Measurements from ENCODE around the gene MC2R.
"Not testable (repeated sequence)": the region's sequence is repeated elsewhere in the genome, so short reads cannot be mapped to it uniquely, and the experiment has no call there.

MC2R gene

GRCh38 chr18:13893418-13893760 is 21.9 kb downstream of the MC2R start:
- DNase-seq (ENCODE audit: low spot score): no peak

DNA sequence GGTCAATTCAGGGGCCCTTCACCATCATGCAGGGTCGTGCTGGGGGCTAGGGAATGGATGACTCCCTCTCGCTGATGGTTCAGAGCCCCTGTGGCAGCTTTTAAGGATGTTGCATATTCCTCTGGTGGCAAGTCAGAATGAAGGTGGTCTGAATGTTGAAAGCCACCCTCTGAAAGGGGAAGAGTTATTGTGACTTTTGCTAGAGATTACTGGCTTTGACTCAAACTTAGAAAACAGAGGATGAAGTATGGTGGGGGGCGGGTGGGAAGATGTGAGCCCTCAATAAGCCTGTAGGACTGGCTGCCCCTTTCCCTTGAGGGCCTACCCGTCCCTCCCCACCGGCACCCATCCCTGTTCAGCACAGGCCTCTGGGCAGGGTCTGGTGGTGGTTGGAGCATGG is 23.2 kb downstream of the MC2R start:
- DNase-seq (ENCODE audit: low spot score): no peak

DNA sequence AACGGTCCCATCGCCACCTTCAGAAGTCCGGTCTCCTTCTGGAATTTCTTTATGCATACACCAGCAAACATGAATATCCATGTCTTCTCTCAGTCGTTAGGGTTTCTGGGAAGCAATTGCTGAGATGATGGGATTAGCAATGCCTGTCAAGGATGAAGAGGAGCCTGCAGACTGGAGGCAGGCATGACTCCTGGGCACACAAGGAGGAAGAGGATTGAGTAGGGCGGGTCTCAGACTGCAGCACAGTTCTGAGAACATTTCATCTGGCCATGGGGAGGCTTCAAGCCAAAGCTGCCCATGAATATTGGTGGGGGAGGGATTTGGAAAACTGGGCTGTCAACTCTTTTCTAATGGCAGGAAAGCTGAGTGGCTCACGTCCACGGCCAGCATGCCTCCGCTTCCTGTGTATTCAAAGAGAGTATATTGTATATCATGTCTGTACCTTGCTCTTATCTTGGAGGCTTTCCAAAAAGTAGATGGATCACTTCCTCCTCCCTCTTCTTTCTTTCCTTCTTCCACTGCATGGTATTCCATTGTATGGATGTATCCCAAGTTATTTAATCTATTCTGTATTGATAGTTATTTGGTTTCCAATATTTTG is 24.5 kb downstream of the MC2R start:
- DNase-seq (ENCODE audit: low spot score): no peak

GRCh38 chr18:13889671-13890070 is 25.7 kb downstream of the MC2R start:
- DNase-seq (ENCODE audit: low spot score): no peak

DNA sequence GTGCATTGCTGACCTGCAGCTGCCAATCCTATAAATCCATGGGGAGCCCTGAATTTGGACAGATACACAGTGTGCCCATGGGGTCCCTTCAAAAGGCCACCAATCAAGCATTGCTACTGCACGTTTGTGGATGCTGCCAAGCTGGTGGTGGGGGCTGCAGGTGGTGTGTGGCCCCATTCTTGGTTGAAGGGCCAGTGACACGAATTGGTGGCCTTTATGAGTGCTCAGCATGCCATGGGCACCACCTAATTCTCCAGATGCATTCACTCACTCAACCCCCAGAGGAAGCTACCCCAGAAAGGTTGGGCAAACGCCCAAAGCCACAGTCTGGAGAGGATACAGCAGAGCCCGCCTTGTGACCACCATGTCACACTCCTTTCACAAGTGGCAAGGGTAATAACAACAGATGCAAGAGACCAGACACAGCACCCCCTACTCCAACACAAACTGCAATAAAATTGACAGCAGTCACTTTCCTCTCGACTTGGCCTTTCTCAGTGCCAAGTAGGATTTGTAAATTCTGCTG is 27.1 kb downstream of the MC2R start:
- DNase-seq (ENCODE audit: low spot score): no peak

DNA sequence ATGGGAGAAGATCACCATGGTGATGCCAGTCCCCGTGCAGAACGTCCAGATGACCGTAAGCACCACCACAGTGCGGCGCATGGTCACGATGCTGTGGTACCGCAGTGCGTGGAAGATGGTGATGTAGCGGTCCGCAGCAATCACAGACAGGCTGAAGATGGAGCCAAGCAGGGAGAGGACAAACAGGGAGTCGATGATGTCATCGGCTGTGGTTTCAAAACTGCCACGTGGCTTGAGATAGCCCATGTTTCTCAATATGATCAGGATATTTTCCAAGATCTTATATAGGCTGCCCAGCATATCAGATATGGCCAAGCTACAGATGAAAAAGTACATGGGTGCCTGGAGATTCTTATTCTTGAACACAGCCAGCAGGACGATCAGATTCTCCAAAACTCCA is 30.3 kb downstream of the MC2R start:
- no peak for DNase-seq (ENCODE audit: low spot score)

- DNase-seq (ENCODE audit: low spot score): no peak
These were observed 35.4 kb downstream of the MC2R start for GRCh38 chr18:13879937-13880336.

DNA sequence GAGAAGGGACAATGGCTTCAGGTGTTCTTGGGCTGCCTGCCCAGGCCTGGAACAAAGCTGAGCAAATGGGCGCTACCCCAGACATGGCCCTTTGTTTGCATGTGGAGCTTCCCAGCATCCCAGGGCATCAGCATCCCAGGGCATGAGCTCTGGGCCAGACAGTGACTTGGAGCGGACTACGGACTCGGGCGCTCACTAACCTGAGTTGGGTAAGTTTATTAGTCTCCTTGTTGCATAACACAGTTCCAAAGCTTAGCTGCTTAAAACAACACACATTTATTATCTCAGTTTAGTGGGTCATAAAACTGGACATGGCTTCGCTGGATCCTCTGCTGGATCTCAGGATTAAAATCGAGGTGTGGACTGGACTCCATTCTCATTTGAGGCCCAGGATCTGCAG is 35.8 kb downstream of the MC2R start:
- DNase-seq (ENCODE audit: low spot score): no peak

- DNase-seq (ENCODE audit: low spot score): no peak
These were observed 36.5 kb downstream of the MC2R start for GRCh38 chr18:13878857-13879256.

- no peak for DNase-seq (ENCODE audit: low spot score)
These were observed 38.2 kb downstream of the MC2R start for GRCh38 chr18:13877157-13877556.

- no peak for DNase-seq (ENCODE audit: low spot score)
These were observed 40.8 kb downstream of the MC2R start for GRCh38 chr18:13874558-13874957.

DNA sequence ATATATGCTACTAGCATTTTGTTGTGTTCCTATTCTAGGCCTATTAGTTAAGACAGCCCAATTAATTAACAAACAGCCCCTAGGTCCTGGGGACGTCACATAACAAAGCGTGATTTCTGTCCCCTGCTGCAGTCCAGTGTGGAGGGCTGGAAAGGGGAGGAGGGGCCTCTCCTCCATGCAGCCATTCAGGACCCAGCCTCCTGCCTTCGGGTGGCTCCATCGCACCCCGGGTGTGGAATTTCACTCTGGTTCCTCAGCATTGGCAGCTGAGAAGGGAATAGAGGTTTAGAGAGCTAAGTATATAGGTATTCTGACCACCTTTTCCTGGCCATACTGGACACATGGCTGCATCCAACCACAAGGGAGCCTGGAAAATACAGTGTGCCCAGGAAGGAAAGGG is 42.4 kb downstream of the MC2R start:
- DNase-seq (ENCODE audit: low spot score): no peak

GRCh38 chr18:13872373-13872772 is 43.0 kb downstream of the MC2R start:
- no peak for DNase-seq (ENCODE audit: low spot score)

DNA sequence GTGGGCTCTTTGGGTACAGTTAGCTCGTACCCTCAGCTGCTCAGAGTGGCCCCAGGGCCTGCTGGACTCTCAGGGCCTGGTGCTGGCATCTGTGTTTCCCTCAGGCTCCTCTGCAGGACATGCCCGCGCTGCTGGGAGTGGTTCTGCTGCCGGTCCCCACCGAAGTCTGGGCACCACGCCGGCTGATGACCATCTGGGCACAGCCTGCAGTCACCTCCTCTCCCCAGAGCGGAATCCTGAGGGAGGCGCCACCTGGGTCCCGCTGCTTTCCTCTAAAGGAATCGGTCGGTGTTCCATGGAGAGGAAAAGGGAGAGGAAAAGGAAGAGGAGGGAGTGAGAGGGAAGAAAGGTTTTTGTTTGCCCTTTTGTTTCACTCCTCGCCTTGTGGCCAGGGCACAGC is 43.6 kb downstream of the MC2R start:
- DNase-seq (ENCODE audit: low spot score): no peak

DNA sequence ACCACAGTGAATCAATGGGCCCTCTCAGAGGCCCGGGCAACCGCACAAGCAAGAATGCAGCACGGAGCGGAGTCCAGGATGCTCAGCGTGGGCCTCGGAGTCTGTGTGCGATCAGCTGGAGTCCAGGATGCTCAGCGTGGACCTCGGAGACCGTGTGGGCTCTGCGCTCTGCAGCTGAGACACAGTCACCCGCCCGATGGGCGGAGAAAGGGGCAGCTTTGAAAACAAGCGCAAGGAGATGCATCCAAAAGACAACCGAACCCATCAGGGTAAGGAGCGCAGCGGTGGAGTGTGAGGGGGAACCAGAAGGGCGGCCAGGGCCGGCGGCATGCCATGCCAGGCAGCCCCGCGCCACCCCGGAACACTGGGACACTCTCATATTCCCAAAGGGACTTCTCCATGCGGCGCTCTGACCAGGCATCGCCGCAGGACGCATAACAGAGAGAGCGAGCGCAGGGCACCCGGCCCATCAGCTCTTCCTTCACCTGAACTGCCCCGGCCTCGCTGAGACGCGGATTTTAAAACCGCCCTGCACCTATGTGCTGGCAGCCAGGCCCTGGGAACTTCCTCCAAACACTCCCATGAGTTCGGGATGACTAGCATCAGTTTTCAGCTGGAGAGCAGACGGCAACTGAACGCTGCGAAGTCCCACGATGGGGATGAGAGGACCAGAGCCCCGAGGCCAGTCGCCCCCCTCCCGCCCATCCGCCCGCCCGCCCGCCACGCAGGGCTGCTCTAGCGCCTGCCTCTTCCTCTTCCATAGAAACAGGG is 46.6 kb downstream of the MC2R start:
- no peak for DNase-seq (ENCODE audit: low spot score)

DNA sequence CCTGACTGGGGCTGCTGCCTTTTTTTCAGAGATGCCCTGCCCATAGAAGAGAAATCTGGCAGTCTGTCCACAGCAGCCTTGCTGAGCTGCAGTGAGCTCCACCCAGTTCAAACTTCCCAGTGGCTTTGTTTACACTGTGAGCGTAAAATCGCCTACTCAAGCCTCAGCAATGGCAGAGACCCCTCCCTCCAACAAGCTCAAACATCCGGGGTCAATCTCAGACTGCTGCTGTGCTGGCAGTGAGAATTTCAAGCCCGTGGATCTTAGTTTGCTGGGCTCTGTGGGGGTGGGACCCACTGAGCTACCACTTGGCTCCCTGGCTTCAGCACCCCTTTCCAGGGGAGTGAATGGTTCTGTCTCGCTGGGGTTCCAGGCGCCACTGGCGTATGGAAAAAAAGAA is 52.4 kb downstream of the MC2R start:
- not testable (repeated sequence) for DNase-seq (ENCODE audit: low spot score)

GRCh38 chr18:13849791-13850190 is 65.5 kb downstream of the MC2R start:
- no peak for DNase-seq (ENCODE audit: low spot score)

- DNase-seq (ENCODE audit: low spot score): no peak
These were observed 78.8 kb downstream of the MC2R start for GRCh38 chr18:13836559-13836958.

DNA sequence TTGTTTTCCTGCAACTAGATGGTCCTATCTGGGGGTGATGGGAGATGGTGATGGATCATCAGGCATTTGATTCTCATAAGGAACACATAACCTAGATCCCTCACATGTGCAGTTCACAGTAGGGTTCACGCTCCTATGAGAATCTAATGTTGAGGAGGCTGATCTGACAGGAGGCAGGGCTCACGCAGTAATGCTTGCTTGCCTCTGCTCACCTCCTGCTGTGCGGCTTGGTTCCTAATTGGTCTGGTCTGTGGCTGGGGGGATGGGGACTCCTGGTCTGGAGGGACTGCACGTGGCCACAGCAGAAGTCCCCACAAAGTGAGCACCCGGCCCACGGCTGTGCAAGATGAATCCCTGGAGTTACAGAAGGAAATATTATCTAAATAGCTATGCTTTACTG is 80.1 kb downstream of the MC2R start:
- no peak for DNase-seq (ENCODE audit: low spot score)

DNA sequence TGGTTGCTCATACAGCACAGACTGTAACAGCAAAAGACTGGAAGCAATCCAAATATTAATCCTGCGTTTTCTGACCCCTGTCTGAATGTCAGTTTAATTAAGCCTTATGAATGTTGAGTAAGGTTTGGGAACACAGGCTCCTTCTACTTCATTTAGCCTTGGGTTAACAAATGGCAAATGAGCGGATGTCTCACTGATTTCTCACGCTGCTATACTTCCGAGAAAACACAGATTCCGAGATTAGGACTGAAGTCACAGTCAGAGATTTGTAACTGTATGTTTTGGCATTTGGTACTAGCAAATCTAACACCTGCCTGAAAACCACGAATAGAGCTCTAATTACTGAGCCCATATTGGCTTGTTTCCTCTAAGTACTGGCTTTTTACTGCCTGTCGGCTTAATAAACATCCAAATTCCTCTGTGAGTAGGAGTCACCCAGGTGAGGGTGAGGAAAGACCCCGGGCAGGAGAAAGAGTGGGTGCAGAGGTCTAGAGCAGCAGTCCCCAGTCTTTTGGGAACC is 80.8 kb downstream of the MC2R start:
- no peak for DNase-seq (ENCODE audit: low spot score)

Data from GM03348 (cell line).